Rectal smooth muscle tissue (tissue), 1 donor: ENCODE data around the gene GALNT5.

Experiments
- H3K27ac ChIP-seq: one replicate; pipeline ENCODE4 v1.7.0; 2013; ENCODE audit warnings: low read depth, low read length, inconsistent platforms
- H3K27me3 ChIP-seq: one replicate; pipeline ENCODE4 v1.7.0; 2013; ENCODE audit warnings: low read length; ENCODE audit not compliant: control insufficient read depth, insufficient read depth
- H3K36me3 ChIP-seq: one replicate; pipeline ENCODE4 v1.7.0; 2013; ENCODE audit warnings: low read length; ENCODE audit not compliant: control insufficient read depth, insufficient read depth
- H3K4me1 ChIP-seq: one replicate; pipeline ENCODE4 v1.7.0; 2013; ENCODE audit warnings: low read length; ENCODE audit not compliant: control insufficient read depth, insufficient read depth
- H3K4me3 ChIP-seq: one replicate; pipeline ENCODE4 v1.7.0; 2013; ENCODE audit warnings: low read length
- H3K9ac ChIP-seq: one replicate; pipeline ENCODE4 v1.7.0; 2013; ENCODE audit warnings: low read length

GALNT5 gene

DNA sequence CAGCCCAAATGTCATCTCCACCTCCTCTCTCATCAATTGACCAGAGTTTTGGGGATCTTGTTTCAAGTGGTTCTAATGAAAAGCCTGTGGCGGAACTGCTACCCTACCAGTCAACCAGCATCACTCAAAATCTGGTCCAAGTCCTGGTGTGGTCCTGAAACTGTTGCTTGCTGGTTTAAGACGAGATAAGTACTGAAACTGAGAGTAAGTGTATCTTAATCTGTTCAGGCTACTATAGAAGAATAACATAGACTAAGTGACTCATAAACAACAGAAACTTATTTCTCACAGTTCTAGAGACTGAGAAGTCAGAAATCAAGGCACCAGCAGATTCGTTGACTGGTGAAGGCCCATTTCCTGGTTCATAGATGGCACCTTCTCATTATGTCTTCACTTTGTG, 879 bp upstream of the GALNT5 start:
- Histone ChIP-seq H3K9ac (no peak overlapping the region), H3K4me1 (no peaks in the 10 kb centered on the region), H3K4me3 (no peak overlapping the region), H3K27ac (no peak overlapping the region), H3K27me3 (no peaks in the 10 kb centered on the region), H3K36me3 (no peaks in the 10 kb centered on the region)

DNA sequence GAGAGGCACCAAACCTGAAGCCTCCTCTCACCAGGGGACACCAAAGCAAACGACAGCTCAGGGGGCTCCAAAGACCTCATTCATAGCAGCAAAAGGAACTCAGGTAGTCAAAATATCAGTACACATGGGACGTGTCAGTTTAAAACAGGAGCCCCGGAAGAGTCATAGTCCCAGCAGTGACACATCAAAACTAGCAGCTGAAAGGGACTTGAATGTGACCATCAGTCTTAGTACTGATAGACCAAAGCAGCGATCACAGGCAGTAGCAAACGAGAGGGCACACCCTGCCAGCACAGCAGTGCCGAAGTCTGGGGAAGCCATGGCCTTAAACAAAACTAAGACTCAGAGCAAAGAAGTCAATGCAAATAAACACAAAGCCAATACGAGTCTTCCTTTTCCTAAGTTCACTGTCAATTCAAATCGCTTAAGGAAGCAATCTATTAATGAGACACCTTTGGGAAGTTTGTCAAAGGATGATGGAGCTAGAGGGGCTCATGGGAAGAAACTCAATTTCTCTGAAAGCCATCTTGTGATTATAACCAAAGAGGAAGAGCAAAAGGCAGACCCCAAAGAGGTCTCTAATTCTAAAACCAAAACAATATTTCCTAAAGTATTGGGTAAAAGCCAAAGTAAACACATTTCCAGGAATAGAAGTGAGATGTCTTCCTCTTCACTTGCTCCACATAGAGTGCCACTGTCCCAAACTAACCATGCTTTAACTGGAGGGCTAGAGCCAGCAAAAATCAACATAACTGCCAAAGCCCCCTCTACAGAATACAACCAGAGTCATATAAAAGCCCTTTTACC, 1.2 kb downstream of the GALNT5 start:
- H3K4me1 ChIP-seq = no peaks in the 10 kb centered on the region
- H3K4me3 ChIP-seq = peak overlapping the region; percentile 55
- no peak overlapping the region for H3K9ac ChIP-seq
- no peaks in the 10 kb centered on the region for H3K27me3 ChIP-seq
- H3K36me3 ChIP-seq = no peaks in the 10 kb centered on the region
- H3K27ac ChIP-seq = no peak overlapping the region

- H3K27ac ChIP-seq = no peak overlapping the region
- H3K4me1 ChIP-seq = no peaks in the 10 kb centered on the region
- no peak overlapping the region for H3K9ac ChIP-seq
- no peaks in the 10 kb centered on the region for H3K36me3 ChIP-seq
- H3K4me3 ChIP-seq = no peak overlapping the region
- H3K27me3 ChIP-seq = no peaks in the 10 kb centered on the region
These were observed 1.9 kb downstream of the GALNT5 start for GRCh38 chr2:157259386-157259785.

- no peaks in the 10 kb centered on the region for H3K27me3 ChIP-seq
- H3K9ac ChIP-seq = no peak overlapping the region
- no peak overlapping the region for H3K4me3 ChIP-seq
- H3K36me3 ChIP-seq = no peaks in the 10 kb centered on the region
- no peaks in the 10 kb centered on the region for H3K4me1 ChIP-seq
- H3K27ac ChIP-seq = no peak overlapping the region
These were observed 2.5 kb downstream of the GALNT5 start for GRCh38 chr2:157259960-157260359.

DNA sequence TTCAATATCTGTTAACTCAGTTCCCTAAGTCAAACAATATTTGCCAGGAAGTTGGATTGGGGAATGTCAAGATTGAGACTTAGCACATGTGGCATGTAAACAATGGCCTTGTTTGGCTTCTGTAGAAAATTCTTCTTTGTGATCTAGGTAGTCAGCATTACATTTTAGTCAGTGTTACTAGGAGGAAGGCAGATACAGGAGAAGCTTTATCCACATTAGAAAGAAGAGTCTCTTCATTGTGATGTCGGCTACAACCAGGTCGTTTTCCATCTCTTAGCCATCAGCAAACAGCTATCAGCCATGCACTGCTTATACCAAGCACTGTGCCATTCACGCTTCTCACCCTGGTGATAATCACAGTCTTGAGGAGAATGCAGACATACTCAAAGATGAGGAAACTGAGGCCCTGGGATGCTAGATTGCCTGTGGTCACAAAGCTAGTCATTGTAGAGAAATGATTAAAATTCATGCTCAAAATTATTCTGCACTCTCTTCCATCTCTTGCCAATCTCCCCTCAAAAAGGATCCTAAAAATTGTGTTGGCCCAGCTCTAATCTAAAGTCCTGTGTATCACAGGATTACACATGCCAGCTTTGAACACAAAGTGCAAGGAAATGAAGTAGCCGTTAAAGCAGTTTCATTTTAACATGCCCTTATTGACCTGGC, 3.2 kb downstream of the GALNT5 start:
- Histone ChIP-seq H3K27me3 (no peaks in the 10 kb centered on the region), H3K4me3 (peak overlapping the region; percentile 53), H3K36me3 (no peaks in the 10 kb centered on the region), H3K4me1 (no peaks in the 10 kb centered on the region), H3K9ac (no peak overlapping the region), H3K27ac (no peak overlapping the region)

- Histone ChIP-seq H3K27me3 (no peaks in the 10 kb centered on the region), H3K9ac (no peak overlapping the region), H3K27ac (no peak overlapping the region), H3K4me3 (peak overlapping the region; percentile 53), H3K36me3 (no peaks in the 10 kb centered on the region), H3K4me1 (no peaks in the 10 kb centered on the region)
These were observed 3.8 kb downstream of the GALNT5 start for GRCh38 chr2:157261199-157261782.

DNA sequence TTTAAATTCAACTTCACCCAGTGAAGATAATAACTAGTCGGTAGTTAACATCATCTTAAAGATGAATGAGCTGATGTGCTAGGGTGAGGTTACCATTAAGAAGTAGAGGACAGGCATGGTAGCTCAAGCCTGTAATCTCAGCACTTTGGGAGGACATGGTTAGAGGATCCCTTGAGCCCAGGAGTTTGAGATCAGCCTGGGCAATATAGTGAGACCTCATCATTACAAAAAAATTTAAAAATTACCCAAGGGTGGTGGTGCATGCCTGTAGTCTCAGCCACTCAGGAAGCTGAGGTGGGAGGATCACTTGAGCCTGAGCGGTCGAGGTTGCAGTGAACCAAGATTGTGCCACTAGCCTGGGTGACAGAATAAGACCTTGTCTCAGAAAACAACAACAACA, 4.7 kb downstream of the GALNT5 start:
- Histone ChIP-seq H3K27ac (no peak overlapping the region), H3K4me3 (no peak overlapping the region)

DNA sequence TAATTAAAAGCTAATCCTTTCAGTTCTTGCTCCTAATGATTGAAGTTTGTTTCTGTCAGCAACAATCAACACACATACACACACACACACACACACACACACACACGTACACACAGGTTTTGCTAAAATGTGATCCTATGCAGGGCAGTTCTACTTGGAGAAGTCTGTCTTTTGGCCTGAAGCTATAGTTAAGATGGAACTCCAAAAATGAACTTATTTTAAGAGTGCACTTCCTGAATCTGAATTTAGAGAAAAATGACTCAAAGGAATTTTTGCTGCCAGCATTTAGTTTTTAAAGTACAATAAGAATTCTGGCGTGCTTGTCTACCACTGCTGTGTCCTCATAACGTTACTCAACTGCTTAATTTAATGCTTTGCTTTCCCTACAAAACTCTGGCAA, 6.6 kb downstream of the GALNT5 start:
- Histone ChIP-seq H3K4me3 (no peak overlapping the region), H3K36me3 (no peaks in the 10 kb centered on the region), H3K27me3 (no peaks in the 10 kb centered on the region), H3K4me1 (no peaks in the 10 kb centered on the region), H3K27ac (no peak overlapping the region), H3K9ac (no peak overlapping the region)

More for the DNA sequence above, 4.7 kb downstream of the GALNT5 start:
- no peaks in the 10 kb centered on the region for H3K4me1 ChIP-seq
- no peaks in the 10 kb centered on the region for H3K36me3 ChIP-seq
- no peaks in the 10 kb centered on the region for H3K27me3 ChIP-seq
- no peak overlapping the region for H3K9ac ChIP-seq

DNA sequence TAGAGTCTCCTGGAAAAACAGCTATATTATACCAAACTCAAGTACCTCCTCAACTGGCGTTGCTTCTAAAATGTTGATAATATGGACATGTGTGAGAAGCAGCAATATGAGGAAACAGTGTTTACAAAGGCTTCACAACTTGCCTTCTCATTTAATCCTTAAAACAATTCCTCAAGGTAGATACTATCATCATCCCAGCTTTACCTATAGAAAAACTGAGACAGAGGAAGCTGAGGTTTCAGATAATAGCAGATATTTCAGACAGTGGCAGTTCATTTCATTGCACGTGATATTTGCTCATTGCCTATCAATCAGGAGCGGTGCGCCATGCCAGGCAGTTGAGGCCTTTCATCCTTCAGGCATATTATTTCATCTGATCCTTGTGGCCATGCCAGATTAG, 8.3 kb downstream of the GALNT5 start:
- no peaks in the 10 kb centered on the region for H3K4me1 ChIP-seq
- no peaks in the 10 kb centered on the region for H3K36me3 ChIP-seq
- no peaks in the 10 kb centered on the region for H3K27me3 ChIP-seq
- H3K27ac ChIP-seq = no peak overlapping the region
- H3K9ac ChIP-seq = no peak overlapping the region
- H3K4me3 ChIP-seq = no peak overlapping the region

DNA sequence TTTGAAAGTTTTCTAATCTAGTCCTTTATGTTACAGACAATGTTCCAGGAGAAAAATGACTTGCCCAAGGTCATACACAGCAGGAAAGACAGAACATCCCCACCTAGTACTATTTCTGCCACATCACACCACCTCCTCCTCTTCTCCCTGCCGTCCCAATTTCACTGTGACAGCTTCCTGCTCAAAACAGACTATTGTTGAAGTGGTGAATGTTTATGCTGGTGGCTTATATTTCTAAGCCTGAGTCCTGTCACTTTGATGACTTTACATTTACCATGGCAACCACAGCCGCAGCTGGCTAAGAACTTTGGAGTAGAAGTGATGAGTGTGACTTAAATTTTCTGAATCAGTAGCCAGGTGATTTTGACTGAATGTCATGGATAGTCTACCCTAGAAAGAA, 10.0 kb downstream of the GALNT5 start:
- H3K27me3 ChIP-seq = no peaks in the 10 kb centered on the region

GRCh38 chr2:157269060-157269459, 11.6 kb downstream of the GALNT5 start:
- Histone ChIP-seq H3K36me3 (no peaks in the 10 kb centered on the region), H3K27me3 (no peaks in the 10 kb centered on the region), H3K27ac (no peak overlapping the region), H3K4me1 (no peaks in the 10 kb centered on the region), H3K9ac (no peak overlapping the region), H3K4me3 (no peak overlapping the region)

More for the DNA sequence above, 10.0 kb downstream of the GALNT5 start:
- no peaks in the 10 kb centered on the region for H3K4me1 ChIP-seq
- no peak overlapping the region for H3K27ac ChIP-seq
- H3K4me3 ChIP-seq = no peak overlapping the region
- no peak overlapping the region for H3K9ac ChIP-seq
- no peaks in the 10 kb centered on the region for H3K36me3 ChIP-seq

DNA sequence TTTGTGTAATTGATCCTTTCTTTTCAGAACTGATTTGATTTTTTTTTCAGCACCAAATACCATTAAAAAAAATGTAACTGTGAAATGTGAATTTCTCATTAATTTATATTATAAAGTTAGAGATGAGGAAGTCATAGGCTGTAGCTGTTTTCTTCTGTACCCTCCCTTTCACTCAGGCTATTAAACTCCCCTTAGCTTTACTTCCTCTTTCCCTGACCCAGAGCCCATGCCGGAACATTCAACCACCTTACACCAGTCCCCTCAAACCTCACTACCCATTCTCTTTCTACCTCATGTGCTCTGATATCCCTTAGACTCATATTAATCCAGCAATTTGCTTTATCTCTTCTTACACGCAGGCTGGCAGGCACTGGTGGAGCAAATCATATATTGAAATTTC, 12.4 kb downstream of the GALNT5 start:
- H3K9ac ChIP-seq = no peak overlapping the region
- no peaks in the 10 kb centered on the region for H3K27me3 ChIP-seq

More for the DNA sequence above, 12.4 kb downstream of the GALNT5 start:
- Histone ChIP-seq H3K36me3 (no peaks in the 10 kb centered on the region), H3K4me1 (no peaks in the 10 kb centered on the region), H3K4me3 (no peak overlapping the region), H3K27ac (no peak overlapping the region)
